GM18867 (cell line): ENCODE data around the gene MYZAP.

ENCODE experiments used
- ATAC-seq: cut with Tn5 transposase; IDR thresholded peaks from one replicate; pipeline ENCODE4 v1.9.1; 2021; ENCODE audit warnings: mild to moderate bottlenecking, moderate library complexity; ENCODE audit not compliant: unreplicated experiment

The MYZAP gene

DNA sequence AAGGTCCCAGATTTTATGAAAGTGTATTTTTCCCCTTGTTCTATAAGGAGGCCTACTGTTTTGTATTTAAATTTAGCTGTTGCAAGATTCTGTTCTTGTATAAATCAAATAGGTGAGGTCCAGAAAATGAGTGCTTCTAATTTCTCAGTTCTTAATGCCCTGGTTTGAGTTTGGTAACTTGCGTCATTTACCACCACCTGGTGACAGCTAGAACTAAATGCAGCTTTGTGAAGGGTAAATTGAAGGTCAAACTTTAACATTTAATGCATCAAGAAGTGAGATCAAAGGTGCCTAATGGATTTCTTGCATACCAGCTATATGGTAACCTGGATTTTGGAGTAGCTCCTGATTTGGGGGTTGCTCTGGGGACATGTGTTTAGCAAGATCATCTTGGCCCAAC is 64.1 kb downstream of the MYZAP start:
- no peak for ATAC-seq

DNA sequence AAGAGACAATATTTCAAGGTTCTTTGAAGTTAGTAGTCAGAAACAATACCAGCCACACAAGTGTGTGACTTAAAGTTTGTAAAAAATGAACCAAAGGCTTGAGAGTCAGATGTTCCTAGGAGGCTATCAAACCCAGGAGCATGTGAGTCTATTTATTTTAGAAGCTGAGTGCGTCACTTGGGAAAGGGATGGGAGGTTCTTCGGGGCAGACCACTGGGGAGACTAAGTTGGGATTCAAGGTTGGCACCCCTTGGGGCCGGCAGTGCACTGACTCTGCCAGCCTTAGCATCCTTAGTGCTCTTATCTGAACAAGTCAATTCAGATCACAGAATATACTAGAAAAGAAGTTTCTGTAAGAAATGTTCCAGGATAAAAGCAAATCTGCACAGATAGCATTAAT is 64.7 kb downstream of the MYZAP start:
- ATAC-seq = no peak

DNA sequence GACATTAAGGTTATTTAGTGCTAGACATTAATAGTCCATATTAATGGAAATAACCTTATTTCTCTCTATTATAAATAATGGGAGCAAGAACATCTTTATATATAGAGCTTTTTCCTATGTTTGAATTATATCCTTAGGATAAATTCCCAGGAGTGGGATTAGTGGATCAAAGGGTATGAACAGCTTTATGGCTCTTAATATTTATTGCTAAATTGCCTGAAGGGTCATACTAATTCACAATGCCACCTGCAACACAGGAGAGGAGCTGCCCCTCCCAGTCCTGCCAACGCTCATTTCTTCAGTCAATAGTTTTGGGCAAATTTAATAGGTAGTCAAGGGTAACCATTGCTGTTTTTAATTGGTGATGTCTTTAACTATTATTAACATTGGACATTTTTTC is 65.9 kb downstream of the MYZAP start:
- no peak for ATAC-seq

DNA sequence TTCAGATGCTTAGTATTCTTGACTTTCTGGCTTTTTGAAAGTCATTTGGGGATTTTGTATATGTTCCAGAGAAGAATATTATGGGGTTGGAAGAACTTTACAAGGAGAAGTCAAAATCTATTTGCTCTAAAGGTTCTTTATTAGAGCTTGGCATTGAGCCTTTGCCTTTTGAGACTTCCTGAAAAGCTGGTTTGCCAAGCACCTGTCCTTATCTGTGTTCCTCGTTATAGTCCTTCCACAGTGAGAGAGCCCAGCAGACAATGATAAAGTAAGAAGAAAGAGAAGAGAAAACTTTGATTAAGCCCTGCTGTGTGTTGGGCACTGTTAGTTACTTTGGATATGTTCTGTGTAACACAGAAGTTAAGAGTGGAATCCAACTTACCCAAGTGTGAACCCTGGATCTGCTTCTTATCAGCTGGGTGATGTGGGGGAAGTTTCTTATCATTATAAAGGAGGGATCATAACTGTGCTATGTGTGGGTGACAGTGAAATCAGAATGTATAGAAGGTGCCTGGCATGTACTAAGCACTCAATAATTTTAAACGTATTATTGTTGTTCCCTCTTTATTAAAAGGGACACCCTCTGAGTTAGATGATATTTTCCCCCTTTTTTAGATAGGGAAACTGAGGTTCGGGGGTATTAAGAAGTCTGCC is 70.5 kb downstream of the MYZAP start:
- ATAC-seq = no peak

DNA sequence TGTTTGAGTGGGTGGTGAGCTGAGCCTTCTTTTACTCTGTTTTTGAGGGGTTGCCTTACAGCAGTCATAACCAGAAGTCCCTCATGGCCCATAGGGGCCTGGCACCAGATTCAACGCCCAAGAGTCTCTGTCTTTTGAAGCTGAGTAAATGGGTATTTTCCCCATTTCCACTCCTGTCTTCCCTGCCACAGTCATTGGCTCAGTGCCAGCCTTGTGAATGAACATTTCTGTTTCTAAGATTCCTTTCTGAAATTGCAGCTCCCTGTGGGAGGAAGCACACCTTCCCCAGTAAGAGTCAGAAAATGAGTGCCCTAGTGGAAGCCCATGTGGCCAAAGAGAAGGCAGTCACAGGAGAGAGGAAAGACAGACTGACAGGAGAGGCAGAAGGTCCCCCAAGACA is 71.1 kb downstream of the MYZAP start:
- ATAC-seq = no peak

DNA sequence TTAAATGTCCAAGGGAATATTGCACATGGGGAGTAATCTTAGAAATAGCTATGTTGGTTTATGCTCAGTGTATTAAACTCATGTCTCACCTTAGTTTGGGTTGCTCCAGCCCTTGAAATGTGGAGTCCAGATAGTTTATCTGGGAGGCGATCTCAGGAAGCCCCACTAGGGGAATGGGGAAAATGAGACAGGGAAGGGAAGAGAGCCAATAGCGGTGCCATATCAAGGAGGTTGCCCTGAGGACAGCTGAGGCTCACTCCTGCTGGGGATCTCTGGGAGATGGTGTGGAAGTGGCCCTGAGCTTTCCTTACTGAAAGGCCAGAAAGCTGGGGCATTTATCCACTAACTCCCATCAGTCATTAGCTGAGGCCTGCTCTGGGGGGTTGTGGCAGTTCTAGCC is 71.6 kb downstream of the MYZAP start:
- ATAC-seq = no peak

DNA sequence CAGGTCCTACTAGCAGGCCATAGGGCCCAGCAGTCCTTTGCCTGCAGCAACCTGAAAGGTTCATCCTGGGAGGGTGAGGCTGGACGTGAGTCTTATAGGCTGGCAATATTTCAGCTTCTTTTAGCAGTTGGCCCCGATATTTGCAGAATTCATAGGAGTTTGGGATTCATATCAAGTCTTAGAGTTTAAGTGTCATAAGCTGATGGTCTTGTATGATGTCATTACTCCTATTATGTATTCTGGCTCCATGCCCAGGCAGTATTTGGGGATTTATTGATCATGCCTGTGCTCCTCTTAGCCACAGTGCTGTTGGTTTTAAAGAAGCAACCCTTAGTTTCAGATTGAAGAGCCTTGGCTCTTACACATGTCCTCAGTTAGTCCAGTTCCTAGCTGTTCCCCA is 73.5 kb downstream of the MYZAP start:
- ATAC-seq = no peak

DNA sequence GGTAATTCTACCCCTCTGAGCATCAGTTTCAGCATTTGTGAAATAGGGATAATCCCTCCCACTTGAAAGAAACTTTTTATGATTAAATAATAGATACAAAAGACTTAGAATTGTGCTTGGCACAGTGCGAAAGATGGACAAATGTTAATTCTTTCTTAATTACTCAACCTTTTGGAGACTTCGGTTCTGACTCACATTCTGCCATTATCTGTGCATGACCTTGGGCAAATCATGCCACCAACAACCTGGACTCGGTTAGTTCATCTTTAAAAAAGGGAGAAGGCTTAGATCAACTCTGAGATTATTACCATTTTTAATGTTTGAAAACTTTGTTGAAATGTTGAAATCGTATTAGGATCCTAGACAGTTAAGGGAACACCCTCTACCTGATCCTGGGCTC is 74.2 kb downstream of the MYZAP start:
- no peak for ATAC-seq

DNA sequence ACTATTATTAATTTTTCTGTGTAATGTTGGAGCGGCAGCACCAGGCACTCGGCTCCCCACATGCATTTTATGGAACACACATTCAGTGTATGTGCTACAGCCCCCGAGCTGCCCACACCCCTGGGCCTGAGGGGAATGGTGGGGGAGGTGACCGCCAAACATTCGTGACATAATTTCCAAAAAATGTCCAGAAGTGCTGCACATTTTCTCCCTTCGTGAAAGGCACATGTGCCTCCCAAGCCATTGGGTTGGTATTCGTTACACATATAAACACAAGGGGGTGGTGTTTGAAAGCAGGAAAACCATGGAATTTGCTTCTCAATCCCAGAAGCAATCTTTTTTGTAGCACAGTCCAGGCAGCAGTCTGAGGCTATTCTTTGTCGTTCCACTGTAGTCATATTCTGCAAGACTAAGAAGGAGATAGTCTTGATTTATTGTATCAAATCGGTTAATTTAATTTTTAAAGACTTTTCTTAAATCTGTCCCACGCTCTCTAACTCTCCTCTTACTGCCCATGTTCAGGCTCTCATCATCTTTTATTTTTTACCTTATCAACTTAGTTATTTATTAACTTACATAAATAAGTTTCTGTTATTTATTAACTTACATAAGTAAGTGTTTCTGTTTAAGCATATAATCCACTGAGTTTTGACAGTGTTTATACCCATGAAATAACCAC is 75.6 kb downstream of the MYZAP start:
- ATAC-seq = no peak

DNA sequence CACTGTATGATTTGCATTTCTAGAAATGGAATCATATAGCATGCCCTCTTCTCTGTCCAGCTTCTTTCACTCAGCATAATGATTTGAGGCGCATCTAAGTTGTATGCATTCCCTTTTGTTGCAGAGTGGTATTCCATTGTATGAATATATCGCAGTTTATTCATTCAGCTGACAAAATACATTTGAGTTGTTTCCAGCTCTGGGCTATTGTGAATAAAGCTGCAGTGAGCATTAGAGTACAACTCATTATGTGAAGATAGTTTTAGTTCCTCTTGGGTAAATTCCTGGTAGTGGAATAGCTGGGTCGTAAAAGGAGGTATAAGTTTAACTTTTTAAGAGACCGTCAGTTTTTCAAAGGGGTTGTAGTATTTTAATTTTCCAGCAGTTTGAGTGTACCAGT is 76.3 kb downstream of the MYZAP start:
- ATAC-seq = no peak

DNA sequence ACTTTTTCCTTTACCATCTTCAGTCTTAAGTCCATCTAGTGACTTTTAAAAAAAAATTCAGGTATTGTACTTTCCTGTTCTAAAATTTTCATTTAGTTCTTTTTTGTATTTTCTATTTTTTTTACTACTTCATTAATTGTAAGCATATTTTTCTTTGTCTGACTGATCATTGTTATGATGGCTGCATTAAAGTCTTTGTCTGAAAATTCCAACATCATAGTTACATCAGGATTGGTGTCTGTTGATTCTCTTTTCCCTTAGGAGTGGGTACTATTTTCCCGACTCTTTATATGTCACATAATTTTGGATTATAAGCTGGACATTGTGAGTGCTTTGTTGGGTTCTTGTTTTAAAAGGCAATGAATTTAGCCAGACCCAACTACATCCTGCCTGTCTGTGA is 79.9 kb downstream of the MYZAP start:
- ATAC-seq = no peak

DNA sequence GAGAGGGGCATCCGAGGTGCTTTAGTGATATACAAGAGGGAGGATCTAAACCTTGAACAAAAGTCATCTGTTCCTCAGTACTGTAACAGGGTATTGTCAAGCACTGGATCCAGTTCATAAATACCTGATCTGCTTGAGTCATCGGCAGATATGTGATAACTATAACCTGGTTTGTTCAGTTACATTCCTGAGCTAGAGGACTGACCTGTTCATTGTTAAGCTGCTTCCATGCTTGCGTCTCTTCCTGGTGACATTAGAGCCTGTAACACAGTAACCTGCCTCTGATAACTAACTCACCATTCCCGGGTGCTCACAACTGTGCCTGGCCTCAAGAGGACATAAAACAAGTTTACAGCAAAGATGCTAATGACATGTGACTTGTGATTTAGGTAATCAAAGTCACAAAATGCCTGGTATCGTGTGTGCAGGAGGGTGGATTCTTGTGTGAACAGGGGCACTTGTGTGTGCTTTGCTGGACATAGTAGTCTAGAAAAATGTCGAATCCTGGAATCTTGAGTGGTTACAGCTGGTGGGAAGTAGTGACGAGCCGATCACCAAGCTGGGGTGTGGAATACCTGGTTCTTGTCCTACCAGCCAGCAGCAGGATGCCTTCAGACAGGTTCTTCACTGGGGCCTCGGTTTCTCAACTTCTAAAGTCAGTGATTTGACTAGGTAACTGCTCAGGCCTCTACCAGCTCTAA is 83.9 kb downstream of the MYZAP start:
- no peak for ATAC-seq

DNA sequence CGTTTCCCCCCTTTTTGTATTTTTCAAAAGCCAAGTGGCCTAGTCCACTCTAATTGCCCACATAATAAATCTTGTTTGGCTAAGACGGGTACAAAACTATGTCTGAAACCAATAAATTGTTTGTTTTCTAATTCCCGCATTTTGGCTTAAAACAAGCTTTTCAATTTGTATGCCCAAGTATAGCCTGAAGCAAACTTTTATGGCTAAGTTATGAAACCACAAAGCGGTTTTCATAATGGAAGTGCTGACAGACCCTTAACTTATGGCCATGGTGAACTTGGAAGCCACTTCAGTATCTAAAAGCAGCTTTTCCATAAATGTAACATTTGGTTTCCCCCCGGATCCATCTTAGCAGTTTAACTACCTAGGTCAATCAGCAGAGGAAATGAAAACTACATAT is 84.9 kb downstream of the MYZAP start:
- no peak for ATAC-seq

DNA sequence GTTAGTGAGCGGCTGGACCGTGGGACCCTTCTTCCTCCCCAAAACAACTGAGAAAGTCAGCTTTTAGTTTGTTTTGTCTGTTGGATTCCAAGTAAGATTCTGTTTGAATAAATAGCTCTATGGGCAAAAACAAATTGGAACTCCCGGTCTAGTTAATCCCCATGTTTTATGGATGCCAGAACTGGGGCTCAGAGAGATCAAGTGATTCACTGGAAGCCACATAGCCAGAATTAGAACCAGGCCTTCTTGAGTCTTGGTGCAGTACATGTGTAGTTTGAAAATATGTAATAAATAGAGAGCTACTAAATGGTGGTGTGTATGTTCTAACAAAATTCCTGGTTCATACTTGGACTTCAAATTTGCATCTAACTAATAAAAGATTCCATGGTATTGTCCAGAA is 85.5 kb downstream of the MYZAP start:
- ATAC-seq = no peak

DNA sequence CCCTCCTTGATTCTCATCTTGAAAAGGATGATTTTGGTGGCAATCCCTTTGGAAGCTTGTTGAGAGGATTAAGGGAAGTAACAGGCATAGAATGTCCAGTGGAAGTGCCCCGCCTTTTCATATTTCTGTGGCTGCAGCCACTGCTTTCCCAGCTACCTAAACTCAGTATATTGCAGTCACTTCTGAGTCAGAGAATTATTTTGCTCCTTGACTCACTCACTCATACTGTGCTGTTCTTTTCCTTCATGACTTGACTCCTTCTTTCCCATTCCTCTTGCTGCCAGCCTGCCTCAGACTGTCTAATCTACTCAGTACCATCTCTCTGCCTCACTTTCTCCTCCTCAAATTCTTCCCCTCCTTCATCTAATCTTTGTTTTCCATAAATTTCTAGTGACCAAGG is 88.3 kb downstream of the MYZAP start:
- no peak for ATAC-seq

DNA sequence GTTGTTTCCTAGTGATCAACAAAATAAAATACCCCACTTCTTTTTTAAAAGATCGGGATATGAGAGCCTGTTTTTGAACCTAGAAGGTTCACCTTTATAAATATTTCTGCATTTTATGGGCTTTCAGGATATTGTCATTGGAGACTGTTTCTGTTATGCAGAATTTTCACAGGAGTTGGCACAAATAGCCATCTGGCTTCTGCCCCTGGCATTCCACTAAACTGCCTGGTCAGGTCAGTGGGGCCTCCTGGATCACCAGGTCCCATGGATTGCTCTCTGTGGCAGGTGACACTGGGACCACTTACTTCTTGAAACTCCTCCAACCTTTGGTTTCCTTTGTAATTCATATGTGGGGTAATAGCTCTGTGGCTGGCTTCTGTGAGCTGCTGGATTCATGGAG is 89.3 kb downstream of the MYZAP start:
- ATAC-seq = no peak

DNA sequence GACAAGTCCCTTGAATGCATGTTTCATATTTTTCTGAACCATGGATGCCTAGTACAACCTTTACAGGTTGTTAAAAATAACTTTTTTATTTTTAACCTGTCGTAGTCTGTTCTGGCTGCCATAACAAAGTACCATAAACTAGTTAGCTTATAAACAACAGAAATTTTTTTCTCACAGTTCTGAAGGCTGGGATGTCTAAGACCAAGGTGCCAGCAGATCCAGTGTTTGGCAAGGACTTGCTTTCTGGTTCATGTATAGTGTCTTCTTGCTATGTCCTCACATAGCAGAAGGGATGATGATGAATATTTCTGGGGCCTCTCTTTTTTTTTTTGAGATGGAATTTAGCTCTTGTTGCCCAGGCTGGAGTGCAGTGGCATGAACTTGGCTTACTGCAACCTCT is 91.8 kb downstream of the MYZAP start:
- no peak for ATAC-seq

DNA sequence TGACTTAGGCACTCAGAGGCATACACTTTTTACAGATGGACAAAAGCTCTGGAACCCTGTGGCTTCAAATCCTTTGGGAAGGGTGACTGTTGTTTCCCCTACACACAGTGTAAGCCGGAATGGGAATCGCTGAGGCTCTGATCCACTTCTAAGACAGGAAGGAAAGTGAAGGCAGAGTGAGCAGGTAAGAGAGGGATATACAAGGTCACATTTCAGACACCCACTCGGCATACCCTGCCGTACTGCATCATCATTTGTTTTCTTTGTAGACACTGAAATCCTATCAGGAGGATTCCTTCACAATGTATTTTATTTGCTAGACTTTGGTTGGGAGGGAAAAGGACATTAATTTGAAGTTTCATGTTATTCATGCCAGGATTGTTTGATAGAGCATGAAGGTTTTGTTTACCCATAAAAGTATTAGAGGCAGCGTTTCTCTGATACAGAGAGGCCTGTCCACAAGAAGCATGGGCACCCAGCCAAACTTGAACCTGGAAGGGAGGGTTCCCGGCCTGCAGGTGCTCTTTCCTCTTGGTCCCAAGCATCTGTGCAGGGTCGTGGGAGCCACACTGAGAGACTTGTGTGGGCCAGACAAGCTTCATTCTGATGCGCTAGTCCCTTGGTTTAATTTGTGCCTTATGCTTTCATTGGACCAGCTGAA is 92.9 kb downstream of the MYZAP start:
- no peak for ATAC-seq

DNA sequence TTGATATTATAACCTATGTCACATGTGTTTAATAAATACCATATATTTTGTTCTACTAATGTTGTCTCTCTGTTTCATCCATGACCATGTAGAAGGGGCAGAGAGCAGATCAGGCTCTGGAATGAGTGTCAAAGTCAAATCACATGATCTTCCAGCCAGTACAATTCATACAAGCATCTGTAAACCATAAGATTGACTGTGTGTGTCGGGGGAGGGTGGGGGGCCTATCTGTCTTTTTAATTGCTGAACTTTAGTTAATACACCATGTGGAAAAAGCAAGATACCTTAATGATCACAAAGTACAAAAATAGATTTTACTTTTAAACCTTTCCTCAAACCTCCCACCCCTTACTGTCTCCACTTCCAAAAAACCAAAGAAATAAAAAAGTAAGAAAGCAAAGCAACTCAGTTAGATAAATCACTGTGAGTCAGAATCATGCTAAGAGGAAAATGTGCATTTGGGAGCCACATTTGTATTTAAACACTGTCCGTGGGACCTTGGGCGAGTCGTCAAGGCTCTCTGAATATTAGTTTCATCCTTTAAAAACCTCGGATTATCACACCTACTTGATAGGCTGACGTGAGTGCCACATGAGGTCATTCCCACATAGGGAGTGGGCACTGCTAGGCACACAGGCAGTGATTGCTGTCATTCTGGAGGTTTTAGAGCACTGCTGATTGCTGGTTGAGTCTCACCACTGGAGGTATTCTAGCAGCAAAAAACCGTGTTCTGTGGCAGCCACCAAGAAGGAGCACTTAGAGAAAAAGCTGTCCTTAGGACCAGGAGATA is 93.8 kb downstream of the MYZAP start:
- ATAC-seq = no peak

DNA sequence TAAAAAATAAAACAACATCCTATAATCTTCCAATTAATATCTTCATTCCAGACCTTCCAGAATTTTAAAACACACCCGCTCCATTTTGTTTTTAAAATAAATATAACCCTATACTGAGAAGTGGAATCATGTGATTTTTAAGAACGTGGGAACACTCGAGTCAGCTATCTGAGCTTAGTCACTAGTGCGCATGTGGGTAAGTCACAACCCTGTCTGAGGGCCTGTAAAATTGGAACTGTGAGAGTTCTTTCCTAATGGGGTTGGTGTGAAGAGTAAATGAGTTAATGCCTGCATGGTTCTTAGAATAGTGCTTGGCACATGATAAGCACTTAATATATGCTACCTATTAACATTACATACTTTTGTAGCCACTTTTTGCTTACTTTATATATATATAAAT is 95.0 kb downstream of the MYZAP start:
- ATAC-seq = no peak

DNA sequence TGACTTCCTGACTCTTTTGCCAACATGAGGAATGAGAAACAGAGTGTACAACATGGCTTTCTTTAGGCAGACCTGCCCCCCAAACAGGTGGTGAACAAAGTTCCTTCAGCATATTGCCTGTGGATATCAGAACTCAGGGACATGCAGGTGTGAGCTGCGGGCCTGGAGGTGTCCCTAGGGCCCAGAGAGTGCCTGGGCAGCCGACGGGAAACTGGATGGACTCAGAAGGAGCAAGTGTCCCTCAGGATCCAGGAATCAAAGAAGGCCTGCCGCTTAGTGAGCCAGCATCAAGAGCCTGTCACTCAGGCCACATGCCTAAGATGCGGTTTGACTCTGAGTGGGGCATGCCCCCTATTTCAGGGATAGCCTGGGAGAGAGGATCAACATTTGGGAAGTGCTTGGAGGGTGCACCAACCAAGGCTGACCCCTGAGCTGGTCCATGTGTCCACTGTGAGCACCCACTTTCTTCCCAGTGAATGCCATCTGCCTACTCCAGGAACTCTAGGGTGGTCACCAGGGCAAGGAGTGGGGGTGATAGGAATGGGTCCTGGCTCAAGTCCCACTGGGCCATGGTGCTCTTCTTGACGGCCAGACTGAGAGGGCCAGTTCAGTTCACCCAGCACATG is 98.8 kb downstream of the MYZAP start:
- ATAC-seq = no peak
